WTC11 (cell line): ENCODE data around the gene TOMM5. TPM values are rescaled to one million over a fixed set of nuclear protein-coding genes. Genes with fewer than 3 reads are reported as not detected.

Source experiments
- ATAC-seq: fragments of 200-7000 bp; cut with Tn5 transposase; 2 replicates; pipeline ENCODE4 v1.10.0; 2021; ENCODE audit warnings: mild to moderate bottlenecking, moderate library complexity
- CTCF ChIA-PET: fragments of 300-600 bp; sonication (Branson Sonifier 250); formaldehyde crosslinking; loops from one replicate; lab custom pipeline; 2021; ENCODE audit warnings: antibody characterized with exemption; lab: Charles Lee
- POLR2A ChIA-PET: fragments of 350-600 bp; sonication (Branson Sonifier 250); formaldehyde crosslinking; loops from one replicate; lab custom pipeline; 2021; ENCODE audit warnings: antibody characterized with exemption; lab: Charles Lee
- DNase-seq: peaks from one replicate; pipeline ENCODE4 v3.0.0; 2021; ENCODE audit warnings: low spot score
- H3K27ac Mint-ChIP-seq: 2 replicates; pipeline ENCODE4 v1.8.0; 2021; ENCODE audit warnings: mixed read lengths
- H3K27me3 Mint-ChIP-seq: 2 replicates; pipeline ENCODE4 v1.8.0; 2021; ENCODE audit warnings: low read depth, mild to moderate bottlenecking, moderate library complexity, mixed read lengths
- H3K36me3 Mint-ChIP-seq: 2 replicates; pipeline ENCODE4 v1.8.0; 2021; ENCODE audit warnings: mixed read lengths
- H3K4me1 Mint-ChIP-seq: 2 replicates; pipeline ENCODE4 v1.8.0; 2022; ENCODE audit warnings: mixed read lengths
- H3K4me3 Mint-ChIP-seq: 2 replicates; pipeline ENCODE4 v1.8.0; 2021; ENCODE audit warnings: mild to moderate bottlenecking, moderate library complexity, mixed read lengths
- H3K9me3 Mint-ChIP-seq: 2 replicates; pipeline ENCODE4 v1.8.0; 2021; ENCODE audit warnings: mixed read lengths
- AFF4 ChIP-seq: sonication (generic); formaldehyde crosslinking; IDR thresholded peaks from 2 replicates; pipeline ENCODE4 v1.8.1; 2023; ENCODE audit warnings: mild to moderate bottlenecking, missing genetic modification reagents, borderline replicate concordance
- ATF2 ChIP-seq: sonication (generic); formaldehyde crosslinking; IDR thresholded peaks from 2 replicates; pipeline ENCODE4 v1.8.1; 2022; ENCODE audit warnings: low read depth, missing genetic modification reagents, borderline replicate concordance
- CDX4 ChIP-seq: fragments of 250-450 bp; sonication (Bioruptor Pico); IDR thresholded peaks from 2 replicates; pipeline ENCODE4 v1.9.0; 2021; ENCODE audit warnings: moderate library complexity, mild to moderate bottlenecking, inconsistent platforms, borderline replicate concordance
- EMX1 ChIP-seq: fragments of 250-450 bp; sonication (Bioruptor Pico); IDR thresholded peaks from 2 replicates; pipeline ENCODE4 v1.8.0; 2021; ENCODE audit warnings: mild to moderate bottlenecking
- FOXP4 ChIP-seq: sonication (generic); formaldehyde crosslinking; IDR thresholded peaks from 2 replicates; pipeline ENCODE4 v1.8.0; 2022; ENCODE audit warnings: mild to moderate bottlenecking, missing genetic modification reagents
- GRHL2 ChIP-seq: fragments of 250-450 bp; sonication (Bioruptor Pico); IDR thresholded peaks from 2 replicates; pipeline ENCODE4 v1.8.0; 2022; ENCODE audit warnings: mild to moderate bottlenecking, moderate library complexity; ENCODE audit not compliant: insufficient replicate concordance, severe bottlenecking
- IRF1 ChIP-seq: sonication (generic); formaldehyde crosslinking; IDR thresholded peaks from 2 replicates; pipeline ENCODE4 v1.8.0; 2023; ENCODE audit warnings: missing genetic modification reagents
- JUN ChIP-seq: sonication (generic); formaldehyde crosslinking; IDR thresholded peaks from 2 replicates; pipeline ENCODE4 v1.8.0; 2023; ENCODE audit warnings: mild to moderate bottlenecking, missing genetic modification reagents
- ZBTB43 ChIP-seq: sonication (generic); formaldehyde crosslinking; IDR thresholded peaks from 2 replicates; pipeline ENCODE4 v1.8.1; 2023; ENCODE audit warnings: mild to moderate bottlenecking, missing genetic modification reagents
- ZMAT4 ChIP-seq: fragments of 250-450 bp; sonication (Bioruptor Pico); IDR thresholded peaks from 2 replicates; pipeline ENCODE4 v1.9.0; 2021; ENCODE audit warnings: mild to moderate bottlenecking
- ZNF232 ChIP-seq: sonication (generic); formaldehyde crosslinking; IDR thresholded peaks from 2 replicates; pipeline ENCODE4 v1.8.0; 2022; ENCODE audit warnings: mild to moderate bottlenecking, missing genetic modification reagents
- ZNF317 ChIP-seq: sonication (generic); formaldehyde crosslinking; IDR thresholded peaks from 2 replicates; pipeline ENCODE4 v1.8.1; 2023; ENCODE audit warnings: low read depth, mild to moderate bottlenecking, moderate library complexity, missing genetic modification reagents, borderline replicate concordance
- ZNF671 ChIP-seq: fragments of 250-450 bp; sonication (Bioruptor Pico); IDR thresholded peaks from 2 replicates; pipeline ENCODE4 v1.8.0; 2021; ENCODE audit warnings: mild to moderate bottlenecking
- total RNA-seq: library from RNA; stranded (reverse); gene quantifications from 3 replicates; pipeline ENCODE4 v1.2.3, GENCODE V29; 2021

TOMM5 gene
- total RNA-seq, 1 experiment from 2014 or later = 112 TPM

GRCh38 chr9:37564916-37565315 is 27.5 kb downstream of the TOMM5 start (continued):
- TF ChIP-seq FOXP4 (CRISPR knock-in tag) (no peak), ZMAT4 (CRISPR knock-in tag) (no peak), EMX1 (CRISPR knock-in tag) (no peak), ZBTB43 (CRISPR knock-in tag) (no peak), GRHL2 (CRISPR knock-in tag) (no peak), CDX4 (CRISPR knock-in tag) (no peak), ZNF671 (CRISPR knock-in tag) (no peak), JUN (no peak), IRF1 (no peak), ZNF232 (CRISPR knock-in tag) (no peak)

GRCh38 chr9:37563806-37564513 is 28.4 kb downstream of the TOMM5 start:
- H3K36me3 Mint-ChIP-seq = peaks cover 26% of the 10 kb centered on the region
- DNase-seq (no peak), ATAC-seq (no peak)
- no peak for TF ChIP-seq ATF2
- no peak for TF ChIP-seq AFF4 (CRISPR knock-in tag)
- peak; percentile 75 for TF ChIP-seq ZNF317 (CRISPR knock-in tag)
- no peaks in the 10 kb centered on the region; the same call in none of the 2 replicates for H3K27me3 Mint-ChIP-seq
- H3K4me1 Mint-ChIP-seq = peaks cover 33% of the 10 kb centered on the region
- H3K27ac Mint-ChIP-seq = no peak overlapping the region
- ChIA-PET POLR2A (no interaction called here), CTCF (no interaction called here)
- peaks cover 25% of the 10 kb centered on the region for H3K9me3 Mint-ChIP-seq
- no peak overlapping the region for H3K4me3 Mint-ChIP-seq
